Urothelium cell line (cell line): Measurements from ENCODE around the gene CDC45.

ENCODE experiments used
- DNase-seq: peaks from one replicate; pipeline ENCODE4 v3.0.0; 2011; ENCODE audit warnings: low spot score, mixed read lengths
- FAIRE-seq: peaks from 2 replicates; lab custom pipeline; 2011; peaks lifted over from hg19 to GRCh38; lab: Jason Lieb, UNC

The CDC45 gene

DNA sequence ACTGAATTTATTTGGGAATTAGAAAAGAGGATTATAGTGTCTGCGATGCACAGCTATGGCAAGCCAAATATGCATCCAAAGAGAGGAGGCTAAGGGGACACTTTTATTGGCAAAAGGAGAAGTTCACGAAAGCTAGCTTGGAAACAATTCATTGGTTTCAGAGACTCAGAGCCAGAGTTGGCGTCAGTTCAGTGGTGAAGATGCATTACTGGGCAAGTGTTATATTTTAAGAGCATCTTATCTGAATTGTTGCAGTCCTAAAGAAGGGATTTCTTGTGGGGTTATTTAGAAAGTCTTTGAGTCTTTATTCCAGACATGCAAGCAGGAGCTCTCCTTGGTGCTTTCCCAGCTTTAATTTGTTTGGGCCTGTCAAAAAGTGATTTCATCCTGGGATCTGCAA is 29.5 kb downstream of the CDC45 start:
- no peak for DNase-seq
- FAIRE-seq, result peak; percentile 46

DNA sequence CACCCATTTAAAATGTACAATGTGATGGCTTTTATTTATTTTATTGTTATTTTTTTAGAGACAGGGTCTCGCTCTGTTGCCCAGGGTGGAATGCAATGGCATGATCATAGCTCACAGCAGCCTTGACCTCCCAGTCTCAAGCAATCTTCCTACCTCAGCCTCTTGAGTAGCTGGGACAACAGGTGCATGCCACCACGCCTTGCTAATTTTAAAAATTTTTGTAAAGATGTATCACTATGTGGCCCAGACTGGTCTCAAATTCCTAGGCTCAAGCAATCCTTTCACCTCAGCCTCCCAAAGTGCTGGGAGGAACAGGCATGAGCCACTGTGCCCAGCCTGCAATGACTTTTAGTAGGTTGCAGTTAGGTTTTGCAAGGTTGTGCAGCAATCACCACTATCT is 30.2 kb downstream of the CDC45 start:
- no peak for DNase-seq
- no peak for FAIRE-seq

DNA sequence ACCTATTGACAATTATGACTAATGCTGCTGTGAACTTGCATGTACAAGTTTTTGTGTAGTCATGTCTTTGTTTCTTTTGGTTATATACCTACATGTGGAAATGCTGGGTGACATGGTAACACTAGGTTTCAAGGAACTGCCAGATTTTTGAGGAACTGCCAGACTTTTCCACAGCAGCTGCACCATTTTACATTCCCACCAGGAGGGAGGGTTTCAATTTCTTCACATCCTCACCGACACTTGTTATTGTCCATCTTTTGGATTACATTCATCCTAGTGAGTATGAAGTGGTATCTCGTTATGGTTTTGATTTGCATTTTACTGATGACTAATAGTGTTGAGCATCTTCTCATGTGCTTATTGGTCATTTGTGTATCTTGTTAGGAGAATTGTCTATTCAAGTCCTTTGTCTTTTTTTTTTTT is 31.2 kb downstream of the CDC45 start:
- peak; percentile 50 for FAIRE-seq
- no peak for DNase-seq

DNA sequence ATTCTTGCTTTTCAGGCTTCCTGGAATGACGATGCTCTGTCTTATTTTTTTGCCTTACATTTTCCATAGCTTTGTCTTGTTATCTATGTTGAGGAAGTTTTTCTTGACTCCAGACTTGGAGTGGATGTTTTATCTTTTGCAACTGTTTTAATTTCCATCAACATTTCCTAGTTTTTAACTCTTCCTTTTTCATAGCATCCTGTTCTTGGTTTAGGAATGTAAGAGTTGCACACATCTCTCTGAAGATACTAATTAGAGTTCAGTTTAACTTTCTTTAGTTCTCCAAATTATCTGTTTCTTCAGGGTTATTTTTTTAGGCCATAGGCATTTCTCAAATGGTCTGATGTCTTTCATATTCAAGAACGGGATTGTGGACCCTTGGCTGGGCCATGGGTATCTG is 34.1 kb downstream of the CDC45 start:
- DNase-seq, result no peak
- FAIRE-seq, result no peak

DNA sequence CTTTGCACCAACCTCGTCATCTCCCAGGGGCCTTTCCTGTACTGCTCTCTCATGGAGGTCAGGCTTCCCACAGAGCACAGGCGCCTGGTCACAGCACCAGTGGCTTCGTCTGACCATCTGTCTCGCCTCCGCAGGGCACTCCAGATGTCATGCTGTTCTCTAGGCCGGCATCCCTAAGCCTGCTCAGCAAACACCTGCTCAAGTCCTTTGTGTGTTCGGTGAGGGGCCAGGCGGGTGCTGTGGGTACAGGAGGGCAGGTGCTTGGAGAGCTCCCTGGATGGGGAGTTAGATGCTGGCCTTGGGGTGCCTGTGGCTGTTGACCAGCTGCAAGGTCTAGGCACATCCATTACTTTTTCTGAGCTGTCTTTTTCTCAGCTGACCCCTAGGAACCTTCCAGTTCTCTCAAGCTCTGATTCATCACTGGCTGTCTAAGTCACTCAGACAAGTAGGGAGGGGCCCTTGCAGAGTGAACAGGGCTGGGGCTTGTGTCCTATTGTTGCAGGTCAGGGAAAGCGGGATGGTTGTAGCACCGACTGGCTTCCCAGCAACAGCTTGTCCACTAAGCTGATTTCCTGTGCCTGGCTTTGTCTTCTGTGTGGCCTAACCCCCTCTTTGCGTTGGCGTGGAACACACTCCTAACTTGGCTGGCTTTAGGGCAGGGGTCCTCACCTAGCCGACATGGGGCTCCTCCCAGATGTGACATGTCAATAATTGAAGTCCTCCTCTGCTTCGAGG is 35.3 kb downstream of the CDC45 start:
- DNase-seq (peak; percentile 3), FAIRE-seq (no peak)

DNA sequence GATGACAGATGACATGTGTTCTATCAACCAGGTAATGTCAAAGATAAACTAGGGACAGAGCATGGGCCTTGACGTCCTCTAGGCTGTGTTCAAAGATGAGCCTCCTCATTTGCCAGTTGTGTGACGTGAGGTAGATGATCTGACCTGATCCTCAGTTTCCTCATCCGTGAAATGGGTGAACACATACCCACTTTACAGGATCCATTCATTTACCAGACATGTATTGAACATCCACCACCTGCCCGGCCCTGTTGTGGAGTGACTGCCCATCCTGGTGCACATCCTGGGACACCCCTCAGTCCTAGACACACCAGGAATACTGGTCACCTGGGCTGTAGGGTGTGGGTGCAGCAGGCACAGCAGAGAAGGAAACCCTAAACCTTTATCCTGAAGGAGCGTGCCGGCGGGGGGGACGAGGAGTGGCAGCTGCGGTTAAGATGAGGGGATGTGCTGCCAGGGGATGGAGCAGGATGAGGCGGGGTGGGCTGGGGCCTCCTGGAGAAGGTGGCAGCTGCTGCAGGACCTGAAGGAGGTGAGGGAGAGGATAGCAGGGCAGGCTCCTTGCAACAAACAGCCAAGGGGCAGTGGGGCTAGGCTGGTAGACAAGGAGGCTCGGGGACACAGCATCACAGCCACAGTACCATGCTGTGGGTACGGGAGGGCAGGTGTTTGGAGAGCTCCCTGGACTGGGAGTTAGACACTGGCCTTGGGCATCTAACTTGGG is 36.1 kb downstream of the CDC45 start:
- peak; percentile 73 for FAIRE-seq
- DNase-seq, result no peak

DNA sequence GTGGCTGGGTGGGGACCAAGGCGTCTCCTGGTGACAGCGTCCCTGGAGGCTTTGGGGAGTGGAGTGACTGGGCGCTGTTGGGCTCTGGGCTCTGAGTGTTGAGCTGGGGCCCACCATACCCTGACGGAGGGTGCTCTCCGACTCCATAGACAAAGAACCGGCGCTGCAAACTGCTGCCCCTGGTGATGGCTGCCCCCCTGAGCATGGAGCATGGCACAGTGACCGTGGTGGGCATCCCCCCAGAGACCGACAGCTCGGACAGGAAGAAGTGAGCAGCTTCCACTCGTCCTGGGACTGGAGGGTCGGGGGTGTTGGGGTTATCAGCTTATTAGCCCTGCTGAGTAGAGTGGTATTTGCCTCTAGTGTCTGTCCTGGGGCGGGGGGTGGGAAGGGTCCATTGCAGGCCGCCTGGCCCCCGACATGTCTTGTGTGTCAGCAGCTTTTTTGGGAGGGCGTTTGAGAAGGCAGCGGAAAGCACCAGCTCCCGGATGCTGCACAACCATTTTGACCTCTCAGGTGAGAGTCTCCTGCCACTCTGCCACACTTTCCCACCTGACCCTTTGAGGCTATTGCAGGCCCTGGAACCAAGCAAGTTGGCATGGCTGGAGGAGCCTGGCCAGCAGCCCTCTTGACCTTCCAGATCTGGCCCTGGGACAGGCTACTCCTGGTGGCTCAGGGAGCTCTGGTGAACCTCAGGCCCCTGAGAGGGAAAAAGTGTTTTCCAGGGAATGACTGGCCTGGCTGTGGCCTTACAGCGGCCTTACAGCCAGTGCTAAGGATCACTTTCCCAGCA is 36.9 kb downstream of the CDC45 start:
- no peak for DNase-seq
- FAIRE-seq, result no peak

DNA sequence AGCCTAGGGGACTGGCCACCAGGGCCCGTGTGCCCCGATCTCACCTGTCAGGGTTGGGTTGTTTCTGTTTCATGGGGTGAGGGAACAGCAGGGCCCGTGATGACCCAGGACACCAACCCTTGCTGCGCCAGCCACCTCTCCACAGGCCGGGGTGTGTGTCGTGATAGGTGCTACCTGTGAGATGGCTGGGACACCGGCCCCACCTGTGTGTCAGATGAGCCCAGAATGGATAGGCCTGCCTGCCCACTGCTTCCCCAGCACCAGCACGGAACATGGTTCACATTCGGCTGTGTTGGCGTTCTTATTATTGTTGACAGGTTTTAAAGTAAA is 37.4 kb downstream of the CDC45 start:
- FAIRE-seq, result peak; percentile 50
- peak; percentile 4 for DNase-seq

DNA sequence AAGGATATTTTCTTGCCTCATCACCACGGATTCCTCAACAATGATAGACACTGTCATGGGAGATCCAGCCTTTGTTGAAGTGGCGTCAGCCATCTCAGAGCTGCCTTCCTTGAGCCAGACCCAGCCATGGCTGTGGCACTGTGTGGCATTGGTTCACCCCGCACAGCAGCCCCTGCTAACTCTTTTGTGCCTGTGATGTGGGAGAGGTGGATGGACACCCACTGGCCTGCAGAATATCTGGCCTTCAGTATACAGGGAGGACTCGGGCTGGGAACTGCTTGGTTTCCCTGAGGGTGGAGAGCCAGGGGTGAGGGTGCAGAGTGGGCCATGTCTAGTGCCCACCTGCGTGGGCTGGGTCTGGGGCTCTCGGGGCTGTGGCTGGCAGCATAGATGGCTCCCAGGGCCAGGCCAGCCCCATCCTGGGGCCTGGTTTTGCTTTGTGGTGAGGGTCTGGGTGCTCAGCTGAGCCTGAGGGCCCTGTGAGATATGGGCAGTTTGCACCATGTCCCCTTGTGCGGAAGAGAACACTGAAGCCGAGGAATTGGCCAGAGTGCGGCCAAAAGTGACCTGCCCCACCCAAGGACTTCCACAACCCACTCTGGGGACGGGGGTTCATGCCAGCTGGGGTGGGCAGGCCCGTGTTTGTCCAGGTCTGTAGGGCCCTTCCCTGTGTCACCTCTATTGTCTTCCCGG is 38.3 kb downstream of the CDC45 start:
- FAIRE-seq (peak; percentile 9), DNase-seq (peak; percentile 2)

DNA sequence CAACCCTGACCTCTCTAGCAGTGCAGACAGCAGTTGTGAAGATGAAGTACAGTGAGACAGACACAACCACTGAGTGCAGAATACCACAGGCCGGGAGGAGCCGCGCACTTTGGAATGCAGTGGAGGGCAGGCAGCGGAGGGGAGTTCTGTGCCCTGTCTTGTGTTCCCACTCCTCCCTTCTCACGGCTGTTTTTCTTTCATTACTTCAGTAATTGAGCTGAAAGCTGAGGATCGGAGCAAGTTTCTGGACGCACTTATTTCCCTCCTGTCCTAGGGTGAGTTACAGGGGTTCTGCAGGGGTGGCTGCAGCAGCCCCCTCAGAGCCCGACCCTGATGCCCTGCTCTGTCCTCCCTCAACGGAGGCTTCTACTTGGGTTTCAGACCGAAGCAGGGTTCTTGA is 38.9 kb downstream of the CDC45 start:
- FAIRE-seq, result no peak
- no peak for DNase-seq

DNA sequence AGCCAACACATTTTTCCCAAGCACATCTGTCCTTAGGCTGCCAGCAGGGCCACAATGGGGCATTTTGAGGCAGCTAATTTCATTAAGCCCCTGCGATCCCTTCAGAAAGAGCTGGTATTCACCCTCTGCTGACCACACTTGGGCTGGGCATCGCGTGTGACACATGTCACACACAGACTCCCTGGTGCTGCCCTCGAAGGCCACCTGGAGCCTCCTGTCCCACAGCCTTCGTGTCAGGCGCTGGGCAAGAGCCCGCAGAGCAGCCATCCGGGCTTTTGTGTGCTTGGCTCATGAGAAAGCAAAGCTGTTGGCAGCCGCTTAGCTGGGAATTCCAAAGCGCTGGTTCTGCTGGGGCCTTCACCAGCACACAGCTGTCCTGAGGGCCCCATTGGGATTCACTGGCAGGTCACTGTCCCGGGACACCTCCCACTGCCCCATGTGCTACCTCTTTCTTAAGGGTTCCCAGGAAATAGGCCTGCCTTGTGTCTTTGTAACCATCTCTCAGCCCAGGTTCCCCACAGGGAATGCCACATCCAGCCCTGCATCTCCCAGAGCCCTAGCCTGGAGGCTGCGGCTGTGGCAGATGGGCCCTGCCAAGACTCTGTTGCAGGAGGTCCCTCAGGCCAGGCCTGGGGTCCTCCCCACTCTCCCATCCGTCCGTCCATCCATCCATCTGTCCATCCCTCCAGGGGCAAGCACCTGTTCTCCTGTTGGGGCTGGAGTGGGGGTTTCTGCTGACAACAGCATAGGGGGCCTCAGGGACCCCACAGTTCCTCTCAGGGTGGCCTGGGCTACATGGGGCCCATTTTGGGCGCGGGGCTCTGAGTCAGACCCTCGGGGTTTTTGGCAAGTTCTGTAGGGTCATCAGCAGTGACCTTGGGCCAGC is 39.6 kb downstream of the CDC45 start:
- DNase-seq, result peak; percentile 4
- FAIRE-seq, result no peak

DNA sequence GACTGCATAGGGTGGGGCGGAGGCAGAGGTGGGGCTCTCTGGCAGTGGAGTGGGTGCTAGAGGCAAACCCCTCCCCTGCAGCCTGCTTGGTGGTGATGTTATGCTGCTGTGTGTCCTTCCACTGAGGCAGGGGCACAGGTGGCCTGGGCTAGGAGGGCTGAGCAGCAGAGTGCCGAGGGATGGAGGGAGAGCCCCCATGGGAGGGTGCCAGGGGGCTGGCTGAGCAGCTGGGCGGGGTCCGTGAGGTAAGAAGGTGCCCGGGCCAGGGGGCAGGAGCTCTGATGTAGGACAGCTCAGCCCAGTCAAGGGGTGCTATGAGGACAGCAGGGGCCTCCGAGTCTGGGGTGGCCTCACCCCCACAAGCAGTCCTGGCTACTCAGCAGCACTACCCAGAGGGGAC is 40.3 kb downstream of the CDC45 start:
- FAIRE-seq, result no peak
- DNase-seq, result peak; percentile 5

DNA sequence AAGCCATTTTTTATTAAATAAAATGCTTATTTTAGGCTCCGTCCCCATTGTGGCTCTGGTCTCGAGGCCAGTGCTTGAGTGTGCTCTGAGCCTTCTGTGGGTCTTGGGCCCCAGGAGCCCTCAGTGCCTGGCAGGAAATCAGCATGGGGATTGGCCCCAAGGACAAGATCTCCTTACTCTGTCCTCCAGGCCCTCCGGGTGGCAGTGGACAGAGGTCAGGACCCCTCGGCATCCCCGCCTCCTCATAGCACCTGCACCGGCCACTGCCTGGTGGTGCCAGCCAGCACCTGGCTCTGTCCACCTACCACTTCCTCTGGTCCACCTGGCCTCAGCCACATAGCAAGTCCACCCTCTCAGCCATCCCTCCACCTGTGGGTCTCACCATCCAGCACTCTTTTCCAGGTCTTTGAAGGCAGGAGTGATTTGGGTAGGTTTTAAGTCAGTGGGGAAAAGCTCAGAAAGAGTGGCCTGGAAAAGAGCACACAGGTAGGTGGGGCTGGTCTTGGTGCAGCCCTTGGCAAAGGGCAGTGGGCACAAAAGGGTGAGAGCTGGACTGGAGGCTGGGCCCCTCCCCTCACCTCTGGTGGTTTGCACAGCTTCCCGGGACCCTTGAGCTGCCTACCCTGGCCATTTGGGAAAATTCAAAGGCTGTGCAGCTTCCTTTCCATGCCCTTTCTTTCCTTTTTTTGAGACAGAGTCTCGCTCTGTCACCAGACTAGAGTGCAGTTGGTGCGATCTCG is 41.0 kb downstream of the CDC45 start:
- FAIRE-seq (no peak), DNase-seq (no peak)

DNA sequence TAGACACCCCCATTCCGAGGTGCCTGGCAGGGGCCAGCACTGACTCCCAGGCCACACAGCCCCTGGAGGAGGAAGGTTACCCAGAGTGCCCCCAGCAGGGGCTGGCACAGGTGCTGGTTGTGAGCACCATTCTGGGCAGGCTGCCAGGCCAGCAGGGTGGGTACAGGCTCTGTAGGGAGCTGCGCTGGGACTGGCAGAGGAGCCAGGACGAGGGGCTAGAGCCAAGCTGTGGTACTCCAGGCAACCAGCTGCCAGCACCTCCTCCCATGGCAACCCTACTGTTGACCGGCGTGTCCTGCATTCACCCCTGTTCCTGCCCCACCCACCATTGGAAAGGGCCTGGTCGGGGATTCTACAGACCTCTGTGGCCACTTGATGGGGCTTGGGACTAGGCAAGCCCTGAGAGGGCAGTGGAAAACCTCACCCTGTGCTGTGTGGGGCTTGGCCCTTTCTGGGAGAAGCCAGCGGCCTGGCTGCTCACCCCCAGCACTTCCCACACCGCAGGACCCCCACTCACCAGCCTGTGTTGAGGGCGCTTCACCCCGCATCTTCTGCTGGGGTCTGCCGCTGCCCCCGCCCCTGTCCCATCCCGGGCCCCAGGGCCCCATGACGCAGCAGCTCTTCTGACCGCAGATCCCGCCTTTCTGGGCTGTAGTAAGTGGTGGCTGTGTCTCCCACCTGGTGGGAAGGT is 42.6 kb downstream of the CDC45 start:
- DNase-seq, result peak; percentile 13
- no peak for FAIRE-seq

DNA sequence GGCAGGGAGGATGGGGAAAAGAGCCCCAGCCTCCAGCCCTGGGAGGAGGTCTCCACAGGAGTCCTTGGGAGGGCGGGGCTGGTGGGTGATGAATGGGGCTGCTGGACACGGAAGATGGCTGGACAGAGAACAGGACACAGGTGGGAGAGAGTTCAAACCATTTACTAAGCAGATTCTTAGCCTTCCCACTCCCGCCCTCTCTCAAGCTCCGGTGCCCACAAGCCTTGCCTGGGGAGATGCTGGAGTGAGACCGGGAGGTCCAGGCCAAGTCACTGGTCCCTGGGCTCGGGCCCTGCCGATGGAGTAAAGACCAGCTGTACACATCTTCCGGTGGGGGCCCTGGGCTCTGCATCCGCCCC is 43.1 kb downstream of the CDC45 start:
- no peak for FAIRE-seq
- DNase-seq, result peak; percentile 9

DNA sequence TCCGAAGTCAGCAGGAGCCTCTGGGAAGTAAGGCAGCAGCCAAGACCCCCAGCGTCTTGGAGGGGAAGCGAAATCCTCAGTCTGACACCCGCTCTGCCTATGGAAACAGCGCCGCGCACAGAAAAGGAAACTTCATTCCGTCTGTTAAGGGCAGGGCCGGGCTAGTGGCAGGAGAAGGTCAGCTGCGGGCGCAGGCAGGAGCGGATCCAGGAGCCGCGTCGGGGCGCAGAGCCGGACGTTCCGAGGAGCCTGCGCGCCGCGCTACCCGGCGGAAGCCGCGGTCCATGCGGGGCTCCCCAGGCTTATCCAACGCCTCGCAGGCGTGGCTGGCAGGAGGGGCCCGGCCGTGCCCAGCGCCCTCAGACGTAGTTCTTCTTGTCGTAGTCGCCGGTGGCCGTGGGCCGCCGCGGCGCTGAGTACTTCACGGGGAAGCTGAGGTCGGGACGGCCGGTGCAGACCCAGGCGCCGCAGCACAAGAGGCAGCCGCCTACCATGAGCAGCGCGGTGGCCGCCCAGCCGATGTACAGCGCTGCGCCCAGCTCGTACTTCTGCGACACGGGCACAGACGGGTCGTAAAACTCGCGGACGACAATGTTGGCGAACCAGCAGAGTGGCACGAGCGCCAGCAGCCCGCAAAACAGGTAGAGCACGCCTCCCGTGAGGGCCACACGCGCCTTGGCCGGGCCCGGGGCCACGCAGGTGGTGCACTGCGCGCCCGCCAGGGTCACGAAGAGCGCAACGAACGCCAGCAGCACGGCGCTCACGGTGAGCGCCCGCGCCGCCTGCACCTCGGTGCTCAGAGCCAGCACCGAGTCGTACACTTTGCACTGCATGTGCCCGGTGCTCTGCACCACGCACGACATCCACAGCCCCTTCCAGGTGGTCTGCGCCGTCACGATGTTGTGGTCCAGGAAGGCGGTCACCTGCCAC is 43.8 kb downstream of the CDC45 start:
- FAIRE-seq (peak; percentile 42), DNase-seq (no peak)

DNA sequence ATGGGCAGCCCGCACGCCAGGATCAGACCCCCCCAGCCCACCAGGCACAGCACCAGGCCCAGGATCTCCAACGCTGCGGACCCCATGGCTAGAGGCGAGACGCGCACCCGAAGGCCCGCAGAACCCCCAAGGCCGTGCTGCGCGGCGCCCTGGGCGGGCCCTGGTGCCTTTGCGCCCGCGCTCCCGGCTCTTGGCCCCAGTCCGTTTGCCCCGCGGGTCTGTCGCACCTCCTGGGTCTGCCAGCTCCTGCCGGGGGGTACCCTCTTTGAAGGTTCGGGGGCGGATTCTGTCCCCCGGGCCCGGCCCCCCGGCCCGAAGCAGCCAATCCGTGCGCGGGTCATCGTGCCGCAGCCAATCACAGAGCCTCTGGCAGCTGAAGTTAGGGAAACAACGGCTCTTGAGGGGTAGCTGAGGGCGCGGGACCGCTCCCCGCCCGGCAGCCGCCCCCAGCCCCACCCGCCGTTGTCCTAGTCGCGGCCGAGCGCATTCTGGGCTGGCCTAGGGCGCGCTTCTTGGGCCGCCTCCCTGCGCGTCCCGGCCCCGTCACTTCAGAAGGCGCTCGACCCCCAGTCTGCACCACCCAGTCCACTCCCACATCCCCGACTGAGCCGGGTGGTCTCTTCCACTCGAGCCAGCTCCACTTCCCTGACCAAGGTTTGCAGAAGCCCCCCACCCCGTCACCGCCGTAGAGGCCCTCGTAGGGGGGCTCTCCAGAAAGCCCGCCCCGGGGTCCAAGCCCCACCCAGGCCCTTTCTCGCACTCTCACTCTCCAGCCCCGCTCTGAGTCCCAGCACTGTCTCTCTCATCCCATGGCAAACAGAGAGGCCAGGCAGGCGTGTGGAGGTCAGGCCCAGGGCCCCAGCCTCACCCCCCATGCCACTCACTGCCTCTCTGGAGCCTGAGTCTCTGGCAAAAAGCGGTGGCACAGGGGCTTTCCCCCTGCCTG is 44.7 kb downstream of the CDC45 start, which contains the start of gene CLDN5:
TSS of gene CLDN5 (minus strand) at position 241 of the 946 bp plus-strand sequence. CDS start at position 86, 155 bp downstream.
- FAIRE-seq (no peak), DNase-seq (peak; percentile 14)
